GM19455 (cell line): ENCODE data around the gene SHANK3.

Experiments used
- ATAC-seq: cut with Tn5 transposase; IDR thresholded peaks from one replicate; pipeline ENCODE4 v1.9.1; 2021; ENCODE audit not compliant: unreplicated experiment

Gene SHANK3

GRCh38 chr22:50677493-50678217, 5.0 kb downstream of the SHANK3 start:
- ATAC-seq = no peak

DNA sequence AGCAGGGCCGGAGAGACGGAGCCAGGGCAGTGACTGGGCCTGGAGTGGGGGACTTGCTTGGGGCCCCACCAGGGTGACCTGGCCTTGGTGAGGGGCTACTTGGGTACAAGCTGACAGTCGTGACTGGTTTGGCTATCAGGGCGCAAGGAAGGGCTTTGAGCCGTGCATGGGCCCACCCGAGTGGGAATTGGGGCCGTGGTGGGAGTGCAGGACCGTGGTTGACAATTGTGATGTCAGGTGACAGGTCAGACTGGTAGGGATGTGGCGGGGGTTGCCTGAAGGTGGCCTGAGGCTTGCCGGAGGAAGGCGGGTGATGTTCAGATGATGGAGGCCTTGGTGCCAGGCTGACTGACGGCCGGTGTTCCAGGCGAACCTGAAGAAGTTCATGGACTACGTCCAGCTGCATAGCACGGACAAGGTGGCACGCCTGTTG, 5.6 kb downstream of the SHANK3 start:
- no peak for ATAC-seq

DNA sequence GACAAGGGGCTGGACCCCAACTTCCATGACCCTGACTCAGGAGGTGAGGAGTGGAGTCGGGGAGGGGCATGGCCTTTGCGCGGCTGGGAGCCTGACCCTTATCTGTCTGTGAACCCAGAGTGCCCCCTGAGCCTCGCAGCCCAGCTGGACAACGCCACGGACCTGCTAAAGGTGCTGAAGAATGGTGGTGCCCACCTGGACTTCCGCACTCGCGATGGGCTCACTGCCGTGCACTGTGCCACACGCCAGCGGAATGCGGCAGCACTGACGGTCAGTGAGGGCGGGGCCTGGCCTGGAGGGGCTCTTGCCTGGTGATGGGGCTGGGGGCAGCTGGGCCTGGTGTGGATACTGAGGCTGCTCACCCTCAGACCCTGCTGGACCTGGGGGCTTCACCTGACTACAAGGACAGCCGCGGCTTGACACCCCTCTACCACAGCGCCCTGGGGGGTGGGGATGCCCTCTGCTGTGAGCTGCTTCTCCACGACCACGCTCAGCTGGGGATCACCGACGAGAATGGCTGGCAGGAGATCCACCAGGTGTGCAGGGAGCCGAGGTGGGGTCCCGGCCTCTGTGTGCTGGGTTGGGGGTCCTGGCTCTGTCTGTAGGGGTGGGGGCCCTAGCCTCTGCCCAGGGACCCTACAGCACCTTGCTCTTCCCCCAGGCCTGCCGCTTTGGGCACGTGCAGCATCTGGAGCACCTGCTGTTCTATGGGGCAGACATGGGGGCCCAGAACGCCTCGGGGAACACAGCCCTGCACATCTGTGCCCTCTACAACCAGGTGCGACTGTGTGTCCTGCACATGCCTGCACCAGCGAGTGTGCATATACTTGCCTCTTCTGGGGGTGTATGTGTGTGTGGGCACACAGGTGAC, 6.3 kb downstream of the SHANK3 start:
- no peak for ATAC-seq

GRCh38 chr22:50683086-50683993, 10.7 kb downstream of the SHANK3 start:
- no peak for ATAC-seq

GRCh38 chr22:50683994-50684371, 11.4 kb downstream of the SHANK3 start:
- no peak for ATAC-seq

DNA sequence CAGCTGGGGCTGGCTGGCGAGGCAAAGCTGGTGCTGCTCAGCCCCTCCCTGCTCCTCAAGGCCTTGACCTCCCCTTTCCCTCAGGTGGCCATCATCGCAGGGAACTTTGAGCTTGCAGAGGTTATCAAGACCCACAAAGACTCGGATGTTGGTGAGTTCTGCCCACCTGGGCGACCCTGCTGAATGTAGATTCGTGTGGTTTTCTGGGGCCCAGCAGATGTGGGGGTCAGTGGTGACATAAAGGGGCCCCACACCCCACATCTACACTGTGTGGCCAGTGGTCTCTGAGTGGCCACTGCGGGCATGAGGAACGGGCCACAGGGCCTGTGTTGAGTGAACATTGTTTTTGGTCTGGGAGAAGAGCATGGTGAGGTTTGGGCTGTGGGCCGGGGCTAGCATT, 11.9 kb downstream of the SHANK3 start:
- ATAC-seq = no peak

GRCh38 chr22:50684986-50685385, 12.4 kb downstream of the SHANK3 start:
- ATAC-seq = no peak

GRCh38 chr22:50686794-50687193, 14.2 kb downstream of the SHANK3 start:
- no peak for ATAC-seq

- ATAC-seq = no peak
These were observed 15.2 kb downstream of the SHANK3 start for GRCh38 chr22:50687829-50688228.

DNA sequence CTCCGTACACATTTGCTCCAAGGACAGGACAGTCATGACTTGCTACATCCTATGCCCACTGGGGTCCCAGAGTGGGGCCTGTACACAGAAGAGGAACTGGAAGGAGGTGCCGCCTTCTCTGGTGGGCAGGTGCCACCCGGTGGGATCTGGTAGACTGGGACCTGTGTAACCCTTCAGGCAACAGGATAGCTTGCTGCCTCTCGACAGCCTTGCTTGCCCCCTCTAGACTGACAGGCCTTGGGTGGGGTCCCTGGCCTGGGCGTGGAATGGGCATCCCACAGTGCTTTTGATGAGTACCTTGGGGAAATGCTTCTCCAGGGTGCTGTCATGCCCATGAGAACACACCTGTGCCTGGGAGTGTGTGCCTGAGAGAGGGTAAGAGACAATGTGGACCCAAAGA, 15.8 kb downstream of the SHANK3 start:
- no peak for ATAC-seq

- ATAC-seq = no peak
These were observed 18.9 kb downstream of the SHANK3 start for GRCh38 chr22:50691521-50691920.

GRCh38 chr22:50693462-50693861, 20.8 kb downstream of the SHANK3 start:
- ATAC-seq = no peak

GRCh38 chr22:50694099-50694605, 21.5 kb downstream of the SHANK3 start:
- no peak for ATAC-seq

DNA sequence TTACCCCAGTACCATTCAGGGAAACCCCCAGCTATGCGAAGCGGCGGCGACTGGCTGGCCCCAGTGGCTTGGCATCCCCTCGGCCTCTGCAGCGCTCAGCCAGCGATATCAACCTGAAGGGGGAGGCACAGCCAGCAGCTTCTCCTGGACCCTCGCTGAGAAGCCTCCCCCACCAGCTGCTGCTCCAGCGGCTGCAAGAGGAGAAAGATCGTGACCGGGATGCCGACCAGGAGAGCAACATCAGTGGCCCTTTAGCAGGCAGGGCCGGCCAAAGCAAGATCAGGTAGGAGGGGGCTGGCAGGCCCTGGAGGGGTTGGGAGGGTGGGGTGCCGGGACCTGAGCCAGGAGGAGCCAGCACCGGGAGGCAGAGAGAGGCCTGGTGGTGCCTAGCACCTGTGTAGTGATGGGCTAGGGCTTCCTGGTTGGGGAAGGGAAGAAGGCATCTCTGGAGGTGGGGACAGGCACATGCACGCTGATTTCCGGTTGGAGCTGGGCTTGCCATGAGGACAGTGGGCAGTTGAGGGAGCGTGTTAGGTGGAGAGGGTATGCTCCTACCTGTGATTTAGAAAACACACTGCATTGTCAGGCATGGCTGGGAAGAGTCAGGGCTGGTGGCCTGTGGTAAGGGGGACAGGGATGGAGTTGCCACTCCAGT, 22.3 kb downstream of the SHANK3 start:
- no peak for ATAC-seq

DNA sequence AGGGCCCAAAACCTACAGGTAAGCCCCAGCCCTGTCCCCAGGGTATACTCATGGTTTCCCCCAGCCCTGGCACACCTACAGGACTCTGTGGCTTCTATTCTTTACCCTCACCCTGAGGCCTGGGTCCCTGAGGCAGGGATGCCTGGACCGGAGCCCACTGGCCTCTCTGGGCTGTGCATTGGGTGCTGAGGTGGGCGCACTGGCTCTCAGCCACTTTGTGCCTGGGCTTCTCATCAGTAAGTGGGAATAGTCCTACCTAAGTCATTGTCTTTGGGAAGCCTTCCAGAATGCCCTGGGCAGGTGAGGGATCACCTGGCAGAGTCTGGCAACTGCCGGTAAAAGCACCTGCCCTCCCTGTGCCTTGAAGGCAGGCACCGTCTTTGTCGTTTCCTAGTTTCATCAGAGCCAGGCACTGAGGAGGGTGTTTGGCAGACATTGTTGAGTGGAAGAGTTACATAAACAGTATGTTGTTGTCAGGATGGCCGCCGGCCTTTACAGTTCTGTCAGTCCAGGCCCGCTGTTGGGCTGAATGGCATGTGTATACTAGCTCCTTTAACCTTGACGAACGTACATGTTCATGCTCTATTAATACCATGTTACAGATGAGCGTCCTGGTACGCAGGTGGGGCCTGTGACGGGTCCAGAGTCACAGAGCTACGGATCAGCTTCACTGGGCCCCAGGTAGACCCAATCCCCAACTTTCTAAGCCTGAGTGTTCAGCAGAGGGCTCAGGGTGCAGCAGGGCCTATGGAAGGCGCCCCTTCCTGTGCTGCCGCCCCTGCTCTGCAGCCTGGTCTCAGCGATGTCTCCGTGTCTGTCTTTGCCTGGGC, 23.0 kb downstream of the SHANK3 start:
- ATAC-seq = no peak

GRCh38 chr22:50696251-50696798, 23.7 kb downstream of the SHANK3 start:
- no peak for ATAC-seq

DNA sequence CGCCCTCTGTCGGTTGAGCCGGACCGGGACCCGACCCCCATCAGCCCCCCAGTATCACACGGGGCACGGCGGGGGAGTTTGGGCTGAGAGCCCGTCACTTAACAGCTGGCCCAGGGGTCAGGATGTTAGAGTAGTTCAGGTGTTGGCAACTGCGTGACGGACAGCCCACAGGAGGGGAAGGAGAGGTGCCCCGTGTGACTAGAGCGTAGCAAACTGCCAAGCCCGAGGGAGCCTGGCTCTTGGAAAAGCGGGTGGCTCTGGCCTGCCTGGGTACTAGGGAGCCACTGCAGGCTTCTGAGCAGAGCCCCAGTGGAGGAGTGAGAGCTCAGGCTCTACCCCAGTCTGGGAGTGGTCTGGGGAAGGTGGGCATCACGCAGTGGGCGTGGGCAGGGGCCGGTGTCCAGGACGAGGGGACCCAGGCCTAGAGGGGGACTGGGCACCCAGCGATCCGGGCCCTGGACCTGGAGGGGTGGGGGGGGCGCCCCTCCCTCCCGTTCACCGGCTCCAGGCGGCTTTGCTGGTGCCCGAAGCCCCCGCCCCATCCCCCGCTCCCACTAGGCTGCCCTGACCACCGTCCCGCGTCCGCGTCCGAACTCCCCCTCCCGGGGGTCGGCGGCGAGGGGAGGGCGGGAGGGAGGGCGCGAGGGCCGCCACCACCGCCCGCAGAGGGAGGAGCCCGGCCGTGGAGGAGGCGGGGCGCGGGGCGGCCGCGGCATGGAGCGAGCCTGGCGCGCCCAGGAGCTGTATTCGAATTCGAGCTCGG, 24.4 kb downstream of the SHANK3 start:
- ATAC-seq = no peak

- no peak for ATAC-seq
These were observed 25.3 kb downstream of the SHANK3 start for GRCh38 chr22:50697667-50698506.
